Choroid plexus epithelial cell (primary cell): ENCODE measurements around the gene UBR3.
"Not testable (repeated sequence)": the region's sequence is repeated elsewhere in the genome, so short reads cannot be mapped to it uniquely, and the experiment has no call there.

Experiments used
- DNase-seq: peaks from one replicate; pipeline ENCODE4 v3.0.0-alpha.2; 2010; ENCODE audit warnings: low read depth
- H3K4me3 ChIP-seq: 2 replicates; pipeline ENCODE4 v1.5.1; 2011; ENCODE audit warnings: low read depth, mild to moderate bottlenecking, control low read depth, low read length, moderate library complexity
- CTCF ChIP-seq: conservative IDR thresholded peaks from 2 replicates; pipeline ENCODE4 v1.5.1; 2011; ENCODE audit warnings: low read depth, mild to moderate bottlenecking, control low read depth, inconsistent platforms, low read length, moderate library complexity

The UBR3 gene

GRCh38 chr2:169925968-169926367 is 98.7 kb downstream of the UBR3 start:
- H3K4me3 ChIP-seq = no peak overlapping the region
- no peak for TF ChIP-seq CTCF
- DNase-seq = no peak

GRCh38 chr2:169928463-169928864 is 101.2 kb downstream of the UBR3 start:
- DNase-seq = peak; percentile 77
- TF ChIP-seq CTCF = peak; percentile 57
- no peak overlapping the region for H3K4me3 ChIP-seq

GRCh38 chr2:169933124-169933711 is 106.0 kb downstream of the UBR3 start:
- TF ChIP-seq CTCF = peak; percentile 72
- DNase-seq = peak; percentile 75
- no peak overlapping the region for H3K4me3 ChIP-seq

- H3K4me3 ChIP-seq, DNase-seq: not testable (repeated sequence)
Measured at GRCh38 chr2:169936652-169937051, 109.4 kb downstream of the UBR3 start.

GRCh38 chr2:169945515-169945914 is 118.3 kb downstream of the UBR3 start:
- TF ChIP-seq CTCF = no peak
- no peak for DNase-seq
- H3K4me3 ChIP-seq = no peak overlapping the region

GRCh38 chr2:169946092-169946491 is 118.8 kb downstream of the UBR3 start:
- no peak for DNase-seq
- TF ChIP-seq CTCF = no peak
- H3K4me3 ChIP-seq = no peak overlapping the region

GRCh38 chr2:169946546-169946945 is 119.3 kb downstream of the UBR3 start:
- TF ChIP-seq CTCF = no peak
- no peak for DNase-seq
- no peak overlapping the region for H3K4me3 ChIP-seq
